ENCODE results near the gene COPS3. TPM values are rescaled to one million over a fixed set of nuclear protein-coding genes. Genes with fewer than 3 reads are reported as not detected.

Gene COPS3
- total RNA-seq, 2 donors from 2014 or later = 46.0 to 65.5 TPM

Other genes starting within 250 kb of the COPS3 start
- 100 to 1,000 TPM; 102 to 145 TPM for gene MPRIP, start 238.8 kb downstream of the COPS3 start, total RNA-seq
- 1 to 10 TPM; 3.1 to 6.8 TPM for gene PLD6, start 74.9 kb downstream of the COPS3 start, total RNA-seq
- 10 to 100 TPM; 22.7 to 23.7 TPM for gene FLCN, start 44.1 kb downstream of the COPS3 start, total RNA-seq
- 1 to 10 TPM; 4.3 to 6.7 TPM for gene NT5M, start 22.1 kb upstream of the COPS3 start, total RNA-seq
- 10 to 100 TPM; 36.7 to 41.0 TPM for gene MED9, start 195.8 kb upstream of the COPS3 start, total RNA-seq
- 100 to 1,000 TPM in 1 of 2 donors, 10 to 100 TPM in 1; 37.9 to 131 TPM for gene RASD1, start 215.1 kb upstream of the COPS3 start, total RNA-seq